ENCODE results near the gene HSFX1. TPM values are rescaled to one million over a fixed set of nuclear protein-coding genes. Genes with fewer than 3 reads are reported as not detected.
"Not testable (repeated sequence)": the region's sequence is repeated elsewhere in the genome, so short reads cannot be mapped to it uniquely, and the experiment has no call there.

Gene HSFX1
- total and polyA plus RNA-seq, 9 of the 15 experiments (the other 6 are each of a cell fraction or from before 2014, with no cell fraction given), result 0.10 TPM; not detected in 8

- no peak for TF ChIP-seq SIRT6 (IDR thresholded peaks at IDR 0.05; ENCODE audit: low read depth, low read length)
- TF ChIP-seq GTF2B (IDR thresholded peaks at IDR 0.05; ENCODE audit: extremely low read depth, insufficient read length), result no peak
Measured at GRCh38 chrX:149759824-149760223, 14.0 kb upstream of the HSFX1 start (continued).

- Histone ChIP-seq H3K9me1 (ENCODE audit: control insufficient read depth, insufficient read depth, low read length) (no peaks in the 10 kb centered on the region), H3K79me2 (ENCODE audit: control insufficient read depth, insufficient read depth, low read length) (no peaks in the 10 kb centered on the region), H3K27ac (ENCODE audit: extremely low read depth, low read depth, low read length) (no peak overlapping the region), H4K20me1 (replicated peaks; ENCODE audit: control insufficient read depth, insufficient read depth, low read length) (no peaks in the 10 kb centered on the region), H3K36me3 (ENCODE audit: control insufficient read depth, insufficient read depth, low read length) (no peaks in the 10 kb centered on the region), H3K9me3 (replicated peaks; ENCODE audit: control insufficient read depth, insufficient read depth, low read depth, low read length) (no peaks in the 10 kb centered on the region), H3K4me3 (no peak overlapping the region), H2AFZ (ENCODE audit: low read depth, low read length) (no peak overlapping the region), H3K9ac (ENCODE audit: insufficient read depth in 1 of 2, low read depth in 2 of 2, low read length in 2 of 2) (no peak overlapping the region), H3K4me2 (ENCODE audit: insufficient read depth, low read length) (no peak overlapping the region), H3K27me3 (ENCODE audit: control insufficient read depth in 2 of 2, insufficient read depth in 2 of 2, low read length in 2 of 2) (peaks cover 0 to 7% of the 10 kb centered on the region in 2 experiments; a peak in 1 of 5 replicates), H3K4me1 (replicated peaks in 1 of 2; ENCODE audit: control insufficient read depth in 2 of 2, insufficient read depth in 2 of 2, low read length in 2 of 2) (peaks cover 0 to 5% of the 10 kb centered on the region in 2 experiments; a peak in 1 of 5 replicates)
- CTCF ChIA-PET (ENCODE audit: low intra/inter-chr PET ratio), result no interaction called here
- no TSS peak for BruUV-seq (replicated peaks)
- in situ Hi-C loops (cut with MboI) (no loop called here), intact Hi-C loops (cut with micrococcal nuclease) (no loop called here)
- 0% methylated on average over 2 of the region's 3 CpGs for WGBS (ENCODE audit: insufficient coverage, low coverage, missing lambda C conversion rate)
- ATAC-seq (no peak), FAIRE-seq (no peak), DNase-seq (ENCODE audit: extremely low read depth in 1 of 4, low spot score in 3 of 4) (no peak)
- TF ChIP-seq MTA3 (IDR thresholded peaks at IDR 0.05; ENCODE audit: borderline replicate concordance), result no peak
- POLR2A ChIA-PET, result no interaction called here
Measured at GRCh38 chrX:149760965-149761364, 12.9 kb upstream of the HSFX1 start.

- H3K79me2 ChIP-seq (ENCODE audit: control insufficient read depth, insufficient read depth, low read length); H2AFZ ChIP-seq (ENCODE audit: low read depth, low read length); H3K36me3 ChIP-seq (ENCODE audit: control insufficient read depth, insufficient read depth, low read length); in situ Hi-C loops (cut with MboI); H3K4me2 ChIP-seq (ENCODE audit: insufficient read depth, low read length); H3K9ac ChIP-seq (ENCODE audit: insufficient read depth in 1 of 2, low read depth in 2 of 2, low read length in 2 of 2); CTCF ChIA-PET (ENCODE audit: low intra/inter-chr PET ratio); BruUV-seq (replicated peaks); ATAC-seq; DNase-seq (ENCODE audit: extremely low read depth in 1 of 4, low spot score in 3 of 4); H3K9me1 ChIP-seq (ENCODE audit: control insufficient read depth, insufficient read depth, low read length); POLR2A ChIA-PET; H3K27ac ChIP-seq (ENCODE audit: extremely low read depth, low read depth, low read length); H3K4me3 ChIP-seq; H3K4me1 ChIP-seq (replicated peaks in 1 of 2; ENCODE audit: control insufficient read depth in 2 of 2, insufficient read depth in 2 of 2, low read length in 2 of 2); H3K27me3 ChIP-seq (ENCODE audit: control insufficient read depth in 2 of 2, insufficient read depth in 2 of 2, low read length in 2 of 2); H3K9me3 ChIP-seq (replicated peaks; ENCODE audit: control insufficient read depth, insufficient read depth, low read depth, low read length); FAIRE-seq; intact Hi-C loops (cut with micrococcal nuclease); H4K20me1 ChIP-seq (replicated peaks; ENCODE audit: control insufficient read depth, insufficient read depth, low read length): not testable (repeated sequence)
- 2% methylated on average over 9 of the region's 22 CpGs for WGBS (ENCODE audit: insufficient coverage, low coverage, missing lambda C conversion rate)
Measured at GRCh38 chrX:149761858-149762674, 11.8 kb upstream of the HSFX1 start.

Data from K562 (cell line).